Gastrocnemius medialis (tissue), 4 donors: ENCODE results near the gene RYR2.

Experiments used
- POLR2A ChIP-seq, 2 donors: fragments of 450-650 bp; IDR thresholded peaks; one replicate each; pipeline ENCODE4 v1.6.1; 2017; ENCODE audit warnings: antibody characterized with exemption in 2 of 2, mild to moderate bottlenecking in 2 of 2, moderate library complexity in 2 of 2
- TF ChIP-seq, protein P1 (sequence below), 5 experiments: fragments of 450-650 bp in 3 of 5; fragments of 200-600 bp in 2 of 5; sonication (generic) in 2 of 5; IDR thresholded peaks in 4 of 5; conservative IDR thresholded peaks in 1 of 5; 1 replicate in 4 of 5; 2 replicates in 1 of 5; pipeline ENCODE4 v1.5.1; 2016 to 2019; ENCODE audit warnings: antibody characterized with exemption in 5 of 5, mild to moderate bottlenecking in 3 of 5, moderate library complexity in 3 of 5

DNA sequence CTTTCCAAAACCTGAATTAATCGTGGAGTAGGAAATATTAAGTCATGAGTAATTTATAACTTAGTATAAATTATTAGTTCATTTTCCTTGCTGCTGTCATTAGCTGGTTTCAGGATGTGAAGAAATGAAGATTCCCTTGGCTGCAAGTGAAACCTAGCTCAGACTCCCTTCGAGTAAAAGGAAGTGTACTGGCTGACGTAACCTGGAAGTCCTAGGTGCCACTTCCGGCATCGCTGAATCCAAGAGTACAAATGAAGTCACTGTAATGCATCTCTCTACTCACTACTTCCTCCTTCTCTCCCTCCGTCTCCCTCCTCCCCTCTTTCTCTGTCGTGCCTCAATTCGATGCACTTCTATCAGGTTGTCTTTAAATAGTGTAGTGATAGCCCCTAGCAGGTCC lies 820.0 kb downstream of the RYR2 start:
- TF ChIP-seq POLR2A (IDR thresholded peaks at IDR 0.05): no peak
- TF ChIP-seq, protein P1, sequence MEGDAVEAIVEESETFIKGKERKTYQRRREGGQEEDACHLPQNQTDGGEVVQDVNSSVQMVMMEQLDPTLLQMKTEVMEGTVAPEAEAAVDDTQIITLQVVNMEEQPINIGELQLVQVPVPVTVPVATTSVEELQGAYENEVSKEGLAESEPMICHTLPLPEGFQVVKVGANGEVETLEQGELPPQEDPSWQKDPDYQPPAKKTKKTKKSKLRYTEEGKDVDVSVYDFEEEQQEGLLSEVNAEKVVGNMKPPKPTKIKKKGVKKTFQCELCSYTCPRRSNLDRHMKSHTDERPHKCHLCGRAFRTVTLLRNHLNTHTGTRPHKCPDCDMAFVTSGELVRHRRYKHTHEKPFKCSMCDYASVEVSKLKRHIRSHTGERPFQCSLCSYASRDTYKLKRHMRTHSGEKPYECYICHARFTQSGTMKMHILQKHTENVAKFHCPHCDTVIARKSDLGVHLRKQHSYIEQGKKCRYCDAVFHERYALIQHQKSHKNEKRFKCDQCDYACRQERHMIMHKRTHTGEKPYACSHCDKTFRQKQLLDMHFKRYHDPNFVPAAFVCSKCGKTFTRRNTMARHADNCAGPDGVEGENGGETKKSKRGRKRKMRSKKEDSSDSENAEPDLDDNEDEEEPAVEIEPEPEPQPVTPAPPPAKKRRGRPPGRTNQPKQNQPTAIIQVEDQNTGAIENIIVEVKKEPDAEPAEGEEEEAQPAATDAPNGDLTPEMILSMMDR (IDR thresholded peaks at IDR 0.05 in 4 of 5, conservative IDR thresholded peaks at IDR 0.05 in 1 of 5): no peak
